Upper lobe of left lung (tissue), 6 donors: ENCODE results near the gene SLITRK5. TPM values are rescaled to one million over a fixed set of nuclear protein-coding genes. Genes with fewer than 3 reads are reported as not detected.
A peak's percentile ranks its signal among the peaks of the same experiment; 100 is the strongest.

Source experiments
- ATAC-seq, 2 donors: fragments of 200-7000 bp; cut with Tn5 transposase; one replicate each; pipeline ENCODE4 v1.9.1; 2022; ENCODE audit warnings: mild to moderate bottlenecking in 2 of 2, moderate library complexity in 2 of 2; ENCODE audit not compliant: low FRiP score in 2 of 2
- DNase-seq, 2 donors: peaks; one replicate each; pipeline ENCODE4 v3.0.0-alpha.2; 2019 to 2020
- H3K27ac ChIP-seq, 4 donors: fragments of 200-600 bp; sonication (generic); one replicate each; pipeline ENCODE4 v1.5.1; 2016 to 2019
- H3K27me3 ChIP-seq, 4 donors: fragments of 200-600 bp; sonication (generic); one replicate each; pipeline ENCODE4 v1.5.1; 2017 to 2019
- H3K36me3 ChIP-seq, 4 donors: fragments of 200-600 bp; sonication (generic); one replicate each; pipeline ENCODE4 v1.5.1; 2016 to 2019
- H3K4me1 ChIP-seq, 4 donors: fragments of 200-600 bp; sonication (generic); one replicate each; pipeline ENCODE4 v1.5.1; 2018 to 2019
- H3K4me3 ChIP-seq, 4 donors: fragments of 200-600 bp; sonication (generic); one replicate each; pipeline ENCODE4 v1.5.1; 2017 to 2019; ENCODE audit warnings: mild to moderate bottlenecking in 2 of 4, moderate library complexity in 1 of 4
- H3K9me3 ChIP-seq, 4 donors: fragments of 200-600 bp; sonication (generic); one replicate each; pipeline ENCODE4 v1.5.1; 2018 to 2019
- CTCF ChIP-seq, 6 experiments: fragments of 450-650 bp in 4 of 6; fragments of 200-600 bp in 2 of 6; sonication (generic) in 2 of 6; IDR thresholded peaks; one replicate each; pipeline ENCODE4 v1.5.1; 2016 to 2019; ENCODE audit warnings: antibody characterized with exemption in 6 of 6
- EP300 ChIP-seq, 4 donors: sonication (generic); formaldehyde crosslinking; IDR thresholded peaks; one replicate each; pipeline ENCODE4 v1.5.1; 2017; ENCODE audit warnings: antibody characterized with exemption in 4 of 4, control low read depth in 2 of 4
- POLR2A ChIP-seq, 4 donors: fragments of 450-650 bp; IDR thresholded peaks; one replicate each; pipeline ENCODE4 v1.5.1; 2016 to 2017; ENCODE audit warnings: antibody characterized with exemption in 4 of 4, mild to moderate bottlenecking in 2 of 4
- POLR2AphosphoS5 ChIP-seq, 2 donors: sonication (generic); formaldehyde crosslinking; IDR thresholded peaks; one replicate each; pipeline ENCODE4 v1.5.1; 2017; ENCODE audit warnings: antibody characterized with exemption in 2 of 2
- WGBS, 2 donors: methylation state at CpG; one replicate each; pipeline ENCODE4 v1.1.5; 2017 to 2018; 5-methylcytosine and 5-hydroxymethylcytosine counted together
- total RNA-seq, 6 donors: library from RNA; depleted of rRNA in 4 of 6; stranded (reverse); fragments of >200 nt in 4 of 6; gene quantifications; one replicate each; pipeline versions ENCODE4 v1.1.0 to v1.2.1, GENCODE V29; 2016 to 2021
- donor health status: DM: no; HTN: no; CAD: no; lungs with moderate emphysema.
- donor health status: DM: no; HTN: yes; CAD: no; lungs with severe emphysema.

Gene SLITRK5
- total RNA-seq, 6 donors from 2014 or later = under 0.01 to 0.49 (median 0.03) TPM; not detected in 1

GRCh38 chr13:87677496-87678371 is 6.6 kb downstream of the SLITRK5 start:
- peak; percentile 51 to 62 for ATAC-seq
- Histone ChIP-seq H3K9me3 (no peaks in the 10 kb centered on the region), H3K4me1 (peaks cover 16 to 36% (median 21%) of the 10 kb centered on the region in 4 donors), H3K36me3 (no peaks in the 10 kb centered on the region), H3K27ac (no peak overlapping the region), H3K27me3 (peaks cover 0 to 25% (median 12%) of the 10 kb centered on the region in 4 donors), H3K4me3 (peak overlapping the region; percentile 22 to 53 (median 46))
- TF ChIP-seq POLR2AphosphoS5 (IDR thresholded peaks at IDR 0.05) (no peak), POLR2A (IDR thresholded peaks at IDR 0.05) (no peak), EP300 (IDR thresholded peaks at IDR 0.05) (no peak)
- DNase-seq = peak in 1 of 2 donors; percentile 85
- WGBS, 2 donors = 11 to 20% methylated on average over 27 to 44 of the region's 60 CpGs

GRCh38 chr13:87678372-87678752 is 7.2 kb downstream of the SLITRK5 start:
- WGBS, 2 donors = 15 to 17% methylated on average over 8 of the region's 8 CpGs
- DNase-seq (no peak), ATAC-seq (no peak)
- Histone ChIP-seq H3K9me3 (no peaks in the 10 kb centered on the region), H3K4me1 (peaks cover 10 to 30% (median 15%) of the 10 kb centered on the region in 4 donors), H3K36me3 (no peaks in the 10 kb centered on the region), H3K27ac (no peak overlapping the region), H3K27me3 (peaks cover 0 to 23% (median 10%) of the 10 kb centered on the region in 4 donors), H3K4me3 (peak overlapping the region in 3 of 4 donors; percentile 40 to 53 (median 52))
- TF ChIP-seq POLR2A (IDR thresholded peaks at IDR 0.05) = no peak
- no peak for TF ChIP-seq EP300 (IDR thresholded peaks at IDR 0.05)
- TF ChIP-seq CTCF (IDR thresholded peaks at IDR 0.05) = no peak
- TF ChIP-seq POLR2AphosphoS5 (IDR thresholded peaks at IDR 0.05) = no peak

- DNase-seq = no peak
- TF ChIP-seq EP300 (IDR thresholded peaks at IDR 0.05) (no peak), POLR2AphosphoS5 (IDR thresholded peaks at IDR 0.05) (no peak), POLR2A (IDR thresholded peaks at IDR 0.05) (no peak), CTCF (IDR thresholded peaks at IDR 0.05) (no peak)
Measured at GRCh38 chr13:87680298-87680697, 9.1 kb downstream of the SLITRK5 start.

GRCh38 chr13:87684850-87685742 is 13.9 kb downstream of the SLITRK5 start:
- no peak overlapping the region for H3K27ac ChIP-seq
- ATAC-seq (no peak), DNase-seq (no peak)
- no peak overlapping the region for H3K4me3 ChIP-seq
- 83 to 86% methylated on average over 2 of the region's 2 CpGs for WGBS, 2 donors
- TF ChIP-seq POLR2AphosphoS5 (IDR thresholded peaks at IDR 0.05) = no peak
- TF ChIP-seq POLR2A (IDR thresholded peaks at IDR 0.05) = no peak
- no peak for TF ChIP-seq EP300 (IDR thresholded peaks at IDR 0.05)
- no peak for TF ChIP-seq CTCF (IDR thresholded peaks at IDR 0.05)
- H3K36me3 ChIP-seq = no peaks in the 10 kb centered on the region
- H3K4me1 ChIP-seq = no peaks in the 10 kb centered on the region
- no peaks in the 10 kb centered on the region for H3K27me3 ChIP-seq
- no peaks in the 10 kb centered on the region for H3K9me3 ChIP-seq

More at GRCh38 chr13:87680298-87680697, 9.1 kb downstream of the SLITRK5 start:
- peaks cover 8 to 17% (median 10%) of the 10 kb centered on the region in 4 donors for H3K4me1 ChIP-seq
- ATAC-seq = no peak
- H3K36me3 ChIP-seq = no peaks in the 10 kb centered on the region
- no peaks in the 10 kb centered on the region for H3K9me3 ChIP-seq
- H3K27ac ChIP-seq = no peak overlapping the region
- 28 to 35% methylated on average over 1 of the region's 1 CpG for WGBS, 2 donors
- peaks cover 0 to 16% (median 6%) of the 10 kb centered on the region in 4 donors for H3K27me3 ChIP-seq
- no peak overlapping the region for H3K4me3 ChIP-seq

GRCh38 chr13:87696458-87696857 is 25.3 kb downstream of the SLITRK5 start:
- no peaks in the 10 kb centered on the region for H3K27me3 ChIP-seq
- no peak for ATAC-seq
- TF ChIP-seq EP300 (IDR thresholded peaks at IDR 0.05) = no peak

More at GRCh38 chr13:87696458-87696857, 25.3 kb downstream of the SLITRK5 start:
- DNase-seq = no peak
- Histone ChIP-seq H3K27ac (no peak overlapping the region), H3K36me3 (no peaks in the 10 kb centered on the region), H3K9me3 (no peaks in the 10 kb centered on the region), H3K4me3 (no peak overlapping the region), H3K4me1 (no peaks in the 10 kb centered on the region)
- WGBS, 2 donors = 92 to 100% methylated on average over 1 of the region's 1 CpG
